ENCODE measurements around the gene MICAL2.

MICAL2 gene

DNA sequence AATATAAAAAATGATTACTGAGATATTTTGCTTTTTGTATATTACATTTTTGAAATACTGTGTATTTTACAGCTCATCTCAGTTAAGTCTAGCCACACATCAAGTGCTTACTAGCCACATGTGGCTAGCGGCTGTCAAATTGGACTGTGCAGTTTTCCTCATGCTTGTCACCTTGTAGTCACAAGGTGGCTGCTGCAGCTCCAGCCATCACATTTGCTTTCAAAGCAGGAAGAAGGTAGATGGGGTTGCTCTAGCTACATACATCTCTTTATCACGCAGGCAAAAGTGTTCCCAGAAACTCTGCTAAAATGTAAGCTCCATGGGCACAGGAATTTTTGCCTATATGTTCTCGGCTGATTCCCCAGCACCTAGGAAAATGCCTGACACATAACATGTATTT, 61.5 kb downstream of the MICAL2 start:
- DNase-seq (ENCODE audit: low read depth in 3 of 3) = no peak

DNA sequence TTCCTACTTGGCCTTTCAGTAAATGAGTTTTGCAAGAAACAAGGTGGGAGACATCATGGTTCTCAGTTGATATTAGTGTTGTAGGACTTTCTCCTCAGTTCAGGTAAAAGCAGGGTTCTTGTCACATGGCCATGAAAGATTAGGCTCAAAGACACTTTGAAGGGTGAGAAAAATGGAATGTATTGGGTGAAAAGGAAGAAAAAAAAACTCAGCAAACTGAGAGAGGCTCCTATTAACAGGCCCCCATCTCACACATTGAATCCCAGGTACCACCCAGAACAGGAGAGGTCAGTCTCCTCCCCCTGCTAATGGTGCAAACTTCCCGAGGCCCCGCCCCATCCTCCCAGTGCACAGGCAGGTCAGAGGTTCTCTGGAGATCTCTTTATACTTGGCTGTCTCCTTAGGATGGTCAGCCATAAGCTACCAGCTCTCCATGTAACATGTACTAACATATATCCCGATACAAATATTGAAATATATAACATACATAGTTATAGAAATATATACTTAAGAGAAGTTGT, 62.2 kb downstream of the MICAL2 start:
- DNase-seq (ENCODE audit: low read depth in 3 of 3) = no peak

GRCh38 chr11:12173111-12173510, 62.7 kb downstream of the MICAL2 start:
- DNase-seq (ENCODE audit: low read depth in 3 of 3) = no peak

GRCh38 chr11:12174128-12174476, 63.7 kb downstream of the MICAL2 start:
- DNase-seq (ENCODE audit: low read depth in 3 of 3) = no peak

DNA sequence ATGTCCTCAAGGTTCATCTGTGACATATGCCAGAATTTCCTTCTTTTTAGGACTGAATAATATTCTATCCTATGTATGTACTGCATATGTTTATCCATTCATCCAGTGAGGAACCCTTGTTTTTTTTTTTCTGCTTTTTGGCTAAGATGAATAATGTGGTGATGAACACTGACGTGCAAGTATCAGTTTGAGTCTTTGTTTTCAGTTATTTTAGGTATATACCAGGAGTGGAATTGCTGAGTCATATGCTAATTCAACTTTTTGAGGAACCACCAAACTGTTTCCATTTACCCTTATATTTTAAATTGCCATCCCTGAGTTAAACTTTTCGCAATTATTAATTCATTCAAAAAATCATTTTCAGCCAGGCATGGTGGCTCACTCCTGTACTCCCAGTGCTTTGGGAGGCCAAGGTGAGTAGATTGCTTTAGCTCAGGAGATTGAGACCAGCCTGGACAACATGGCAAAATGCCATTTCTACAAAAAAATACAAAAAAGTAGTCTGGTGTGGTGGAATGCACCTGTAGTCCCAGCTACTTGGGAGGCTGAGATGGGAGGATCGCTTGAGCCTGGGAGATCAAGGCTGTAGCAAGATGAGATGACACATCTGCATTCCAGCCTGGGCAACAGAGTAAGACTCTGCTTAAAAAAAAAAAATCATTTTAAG, 64.2 kb downstream of the MICAL2 start:
- DNase-seq (ENCODE audit: low read depth in 3 of 3) = no peak

- no peak for DNase-seq (ENCODE audit: low read depth in 3 of 3)
These were observed 65.4 kb downstream of the MICAL2 start for GRCh38 chr11:12175694-12176241.

DNA sequence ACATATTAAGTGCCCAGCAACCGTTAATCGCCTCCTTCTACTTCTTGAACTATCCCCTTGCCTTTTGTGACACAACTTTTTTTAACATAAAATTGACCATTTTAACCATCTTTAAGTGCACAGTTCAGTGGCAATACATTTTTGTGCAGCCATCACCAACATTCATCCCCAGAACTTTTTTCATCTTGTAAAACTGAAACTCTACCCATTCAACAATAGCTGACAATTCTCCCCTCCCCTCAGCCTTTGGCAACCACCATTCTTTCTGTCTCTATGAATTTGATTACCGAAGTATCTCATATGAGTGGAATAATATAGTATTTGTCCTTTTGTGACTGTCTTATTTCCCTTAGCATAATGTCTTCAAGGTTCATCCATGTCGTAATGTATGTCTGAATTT, 66.0 kb downstream of the MICAL2 start:
- DNase-seq (ENCODE audit: low read depth in 3 of 3) = no peak

DNA sequence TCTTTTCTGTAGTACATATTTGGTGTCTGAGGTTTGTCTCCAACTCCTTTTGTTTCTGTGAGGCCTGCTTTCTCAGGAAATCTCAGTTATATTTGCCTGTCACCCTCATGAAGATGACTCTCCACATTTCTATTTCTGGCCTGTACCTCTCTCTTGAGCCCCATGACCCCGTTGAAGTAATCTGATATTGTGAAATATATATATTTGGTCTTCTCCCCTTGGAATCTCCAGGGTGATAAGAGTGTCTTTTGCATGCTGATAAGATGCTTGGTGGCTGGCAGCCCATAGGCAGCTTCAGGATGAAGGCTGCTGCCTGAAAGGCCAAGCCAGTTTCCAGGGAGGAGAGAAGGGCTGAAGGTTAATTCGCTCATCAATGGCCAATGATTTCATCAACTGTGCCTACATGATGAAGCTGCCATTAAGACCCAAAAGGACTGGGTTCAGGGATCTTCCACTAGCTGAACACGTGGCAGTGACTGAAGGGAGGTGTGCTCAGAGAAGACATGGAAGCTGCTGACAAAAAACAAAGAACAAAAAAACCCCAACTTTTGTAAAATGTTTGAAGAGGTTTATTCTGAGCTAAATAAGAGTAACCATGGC, 67.4 kb downstream of the MICAL2 start:
- no peak for DNase-seq (ENCODE audit: low read depth in 3 of 3)

GRCh38 chr11:12179019-12179418, 68.6 kb downstream of the MICAL2 start:
- no peak for DNase-seq (ENCODE audit: low read depth in 3 of 3)

DNA sequence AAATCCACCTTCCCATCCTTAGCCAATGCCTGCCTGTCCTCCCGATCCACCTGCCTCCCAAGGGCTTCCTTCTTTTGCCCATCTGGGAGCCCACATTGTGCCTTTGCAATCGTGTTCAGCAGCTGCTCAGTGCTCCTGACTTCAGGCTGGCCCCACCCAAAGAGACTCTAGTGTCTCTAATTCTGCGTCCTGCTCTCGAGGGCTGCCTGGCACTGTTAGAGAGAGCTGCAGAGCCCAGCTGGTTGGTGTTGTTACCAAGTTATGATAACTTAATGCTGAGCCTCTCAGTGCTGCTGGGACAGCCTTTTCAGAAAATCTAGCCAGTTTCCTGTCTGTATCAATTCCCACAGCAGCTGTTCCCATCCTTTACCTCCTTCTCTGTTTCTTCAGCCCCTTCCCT, 69.1 kb downstream of the MICAL2 start:
- DNase-seq (ENCODE audit: low read depth in 3 of 3) = no peak

- no peak for DNase-seq (ENCODE audit: low read depth in 3 of 3)
These were observed 70.1 kb downstream of the MICAL2 start for GRCh38 chr11:12180257-12181205.

- no peak for DNase-seq (ENCODE audit: low read depth in 3 of 3)
These were observed 71.9 kb downstream of the MICAL2 start for GRCh38 chr11:12182302-12182675.

GRCh38 chr11:12182676-12183541, 72.5 kb downstream of the MICAL2 start:
- no peak for DNase-seq (ENCODE audit: low read depth in 3 of 3)

DNA sequence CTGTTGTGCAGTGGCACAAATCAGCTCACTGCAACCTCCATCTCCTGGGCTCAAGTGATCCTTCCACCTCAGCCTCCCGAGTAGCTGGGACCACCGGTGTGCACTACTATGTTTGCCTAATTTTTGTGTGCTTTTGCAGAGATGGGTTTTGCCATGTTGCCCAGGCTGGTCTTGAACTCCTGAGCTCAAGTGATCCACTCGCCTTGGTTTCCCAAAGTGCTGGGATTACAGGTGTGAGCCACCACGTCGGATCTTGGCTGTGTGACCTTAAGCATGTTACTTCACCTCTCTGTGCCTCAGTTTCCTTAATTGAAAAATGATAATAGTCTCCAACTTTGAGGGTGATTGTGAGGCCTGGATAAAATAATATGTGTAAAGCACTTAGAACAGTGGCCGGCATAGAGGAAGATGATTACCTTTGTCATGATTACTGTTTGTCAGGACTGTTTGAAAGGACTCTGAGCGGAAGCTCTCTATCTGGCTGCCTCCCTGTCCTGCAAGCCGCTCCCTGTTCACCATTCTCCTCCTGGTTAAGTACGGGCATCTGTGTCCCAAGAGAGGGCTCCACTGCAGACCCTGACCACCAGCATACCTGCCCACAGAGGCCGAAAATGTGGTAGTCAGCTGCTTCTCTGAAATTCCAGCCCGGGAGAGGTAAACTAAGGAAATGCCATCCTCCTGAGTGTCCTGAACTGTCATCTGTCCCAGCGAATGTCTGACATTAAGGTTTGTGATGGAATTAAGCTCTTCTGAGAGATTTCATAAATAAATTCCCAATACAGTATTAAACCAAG, 73.6 kb downstream of the MICAL2 start:
- no peak for DNase-seq (ENCODE audit: low read depth in 3 of 3)

GRCh38 chr11:12184699-12185098, 74.3 kb downstream of the MICAL2 start:
- DNase-seq (ENCODE audit: low read depth in 3 of 3) = no peak

DNA sequence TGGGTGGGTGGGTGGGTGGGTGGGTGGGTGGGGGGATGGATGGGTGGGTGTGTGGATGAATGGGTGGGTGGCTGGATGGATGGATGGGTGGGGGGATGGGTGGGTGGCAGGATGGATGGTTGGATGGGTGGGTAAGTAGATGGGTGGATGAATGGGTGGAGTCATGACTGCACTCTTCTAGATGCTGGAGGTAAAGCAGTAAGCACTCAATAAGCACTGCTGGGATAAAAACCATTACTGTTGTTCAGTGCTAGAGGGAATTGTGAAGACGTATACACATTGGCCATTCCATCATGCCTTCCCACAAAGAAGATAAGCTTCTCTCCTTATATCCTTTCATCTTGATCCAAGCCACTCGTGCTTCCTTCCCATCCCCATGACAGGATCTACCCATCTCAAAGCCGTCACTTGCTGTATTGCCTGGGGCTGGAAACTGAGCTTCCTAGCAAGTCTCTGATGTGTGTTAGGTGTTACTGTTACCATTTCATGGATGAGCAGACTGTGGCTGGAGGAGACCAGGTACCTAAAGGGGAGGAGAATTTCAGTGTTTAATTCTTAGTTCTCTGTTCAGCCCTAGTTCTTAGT, 74.8 kb downstream of the MICAL2 start:
- no peak for DNase-seq (ENCODE audit: low read depth in 3 of 3)

DNA sequence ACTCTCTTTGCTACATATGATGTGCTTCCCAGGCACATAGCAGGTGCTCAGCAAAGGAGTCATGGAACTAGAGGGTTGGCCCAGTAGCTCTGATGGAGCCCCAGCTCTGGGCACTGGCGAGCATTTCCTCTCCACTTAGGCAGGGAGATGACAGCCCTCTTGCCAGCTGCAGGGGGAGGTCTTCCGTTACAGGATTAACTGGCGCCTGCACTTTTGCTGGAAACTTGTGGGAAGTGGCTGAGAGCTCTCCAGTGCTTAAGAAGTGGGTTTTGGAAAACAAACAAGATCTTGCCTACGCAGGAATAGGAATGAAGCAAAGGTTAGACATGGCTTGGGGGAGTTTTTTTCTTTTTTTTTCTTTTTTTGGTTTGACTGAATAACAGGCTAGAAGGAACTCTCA, 75.5 kb downstream of the MICAL2 start:
- no peak for DNase-seq (ENCODE audit: low read depth in 3 of 3)

GRCh38 chr11:12186701-12187100, 76.3 kb downstream of the MICAL2 start:
- no peak for DNase-seq (ENCODE audit: low read depth in 3 of 3)

DNA sequence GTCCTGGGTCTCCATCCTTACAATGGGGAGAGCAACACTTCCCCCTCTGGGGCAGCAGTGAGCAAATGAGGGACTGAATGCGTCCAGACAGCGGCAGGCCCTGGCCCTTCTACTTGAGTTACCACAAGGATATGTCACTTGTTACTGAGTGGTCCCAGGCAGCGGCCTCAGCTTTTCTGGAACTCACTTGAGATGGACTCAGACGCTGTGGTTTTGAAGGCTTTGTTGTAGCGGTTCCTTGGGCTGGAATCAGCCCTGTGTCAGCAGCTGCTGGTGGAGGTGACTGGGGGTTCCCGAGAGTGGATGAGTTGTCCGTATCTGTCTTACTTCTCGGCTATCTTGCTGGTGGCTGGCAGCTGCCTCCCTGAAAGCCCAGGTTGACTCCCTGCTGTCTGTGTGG, 77.0 kb downstream of the MICAL2 start:
- no peak for DNase-seq (ENCODE audit: low read depth in 3 of 3)
